ENCODE results near the gene FOXB2. TPM values are rescaled to one million over a fixed set of nuclear protein-coding genes. Genes with fewer than 3 reads are reported as not detected.
"Not testable (repeated sequence)": the region's sequence is repeated elsewhere in the genome, so short reads cannot be mapped to it uniquely, and the experiment has no call there.

FOXB2 gene
- total RNA-seq, 5 donors from 2014 or later (not counting 1 experiment from before 2014, with no cell fraction given) = not detected

GRCh38 chr9:77043743-77044142 lies 24.3 kb downstream of the FOXB2 start:
- H3K27me3 Mint-ChIP-seq = peaks cover 9 to 19% of the 10 kb centered on the region in 2 donors
- H3K36me3 Mint-ChIP-seq; H3K27ac ChIP-seq (ENCODE audit: low read length); H3K4me3 Mint-ChIP-seq; DNase-seq; ATAC-seq (replicated peaks in 1 of 4); CTCF ChIA-PET; H3K4me1 ChIP-seq (ENCODE audit: control insufficient read depth in 1 of 2, extremely low read depth in 1 of 2, insufficient read depth in 2 of 2, low read length in 2 of 2); H3K9me3 ChIP-seq; H3K36me3 ChIP-seq (ENCODE audit: control insufficient read depth in 2 of 2, extremely low read depth in 1 of 2, insufficient read depth in 1 of 2, low read length in 1 of 2); H3K27ac Mint-ChIP-seq; H3K4me1 Mint-ChIP-seq; H3K9me3 Mint-ChIP-seq; H3K4me3 ChIP-seq (ENCODE audit: control insufficient read depth in 1 of 2, extremely low read depth in 1 of 2, low read length in 1 of 2): not testable (repeated sequence)
- no CpG with 5 or more reads among the region's 4 CpGs for WGBS (ENCODE audit: insufficient coverage)
- POLR2A ChIA-PET = interaction anchor here in 1 of 2 donors (0.7 kb wide), 1 partner anchor 25 kb away, joined by 4 read pairs; no protein-coding TSS in a partner anchor
- peaks cover 0 to 17% of the 10 kb centered on the region in 2 experiments for H3K27me3 ChIP-seq (replicated peaks in 1 of 2; ENCODE audit: control insufficient read depth in 2 of 2, extremely low read depth in 1 of 2, insufficient read depth in 2 of 2, low read length in 1 of 2)

- H3K9me3 ChIP-seq; H3K27me3 Mint-ChIP-seq; H3K36me3 ChIP-seq (ENCODE audit: control insufficient read depth in 2 of 2, extremely low read depth in 1 of 2, insufficient read depth in 1 of 2, low read length in 1 of 2); H3K27me3 ChIP-seq (replicated peaks in 1 of 2; ENCODE audit: control insufficient read depth in 2 of 2, extremely low read depth in 1 of 2, insufficient read depth in 2 of 2, low read length in 1 of 2); ATAC-seq (replicated peaks in 1 of 4); POLR2A ChIA-PET; DNase-seq; CTCF ChIA-PET; H3K27ac Mint-ChIP-seq; H3K4me3 ChIP-seq (ENCODE audit: control insufficient read depth in 1 of 2, extremely low read depth in 1 of 2, low read length in 1 of 2); H3K4me3 Mint-ChIP-seq; H3K27ac ChIP-seq (ENCODE audit: low read length); H3K36me3 Mint-ChIP-seq; H3K4me1 Mint-ChIP-seq; H3K9me3 Mint-ChIP-seq; H3K4me1 ChIP-seq (ENCODE audit: control insufficient read depth in 1 of 2, extremely low read depth in 1 of 2, insufficient read depth in 2 of 2, low read length in 2 of 2): not testable (repeated sequence)
- WGBS (ENCODE audit: insufficient coverage) = no CpG with 5 or more reads among the region's 31 CpGs
These were observed 41.2 kb downstream of the FOXB2 start for GRCh38 chr9:77060681-77061080.

- Histone ChIP-seq H3K4me3 (ENCODE audit: control insufficient read depth in 1 of 2, extremely low read depth in 1 of 2, low read length in 1 of 2) (no peak overlapping the region), H3K27me3 (replicated peaks in 1 of 2; ENCODE audit: control insufficient read depth in 2 of 2, extremely low read depth in 1 of 2, insufficient read depth in 2 of 2, low read length in 1 of 2) (no peaks in the 10 kb centered on the region), H3K27ac (ENCODE audit: low read length) (no peak overlapping the region), H3K36me3 (ENCODE audit: control insufficient read depth in 2 of 2, extremely low read depth in 1 of 2, insufficient read depth in 1 of 2, low read length in 1 of 2) (no peaks in the 10 kb centered on the region), H3K9me3 (no peaks in the 10 kb centered on the region), H3K4me1 (ENCODE audit: control insufficient read depth in 1 of 2, extremely low read depth in 1 of 2, insufficient read depth in 2 of 2, low read length in 2 of 2) (no peaks in the 10 kb centered on the region)
- ChIA-PET POLR2A (no interaction called here), CTCF (no interaction called here)
- DNase-seq = no peak
- no peak overlapping the region for H3K27ac Mint-ChIP-seq
- no peaks in the 10 kb centered on the region for H3K4me1 Mint-ChIP-seq
- peaks cover 4% of the 10 kb centered on the region in 2 donors for H3K27me3 Mint-ChIP-seq
- no peaks in the 10 kb centered on the region for H3K36me3 Mint-ChIP-seq
- H3K9me3 Mint-ChIP-seq = peaks cover 3 to 5% (median 3%) of the 10 kb centered on the region in 3 donors
- 100% methylated on average over 1 of the region's 6 CpGs for WGBS (ENCODE audit: insufficient coverage)
- H3K4me3 Mint-ChIP-seq = no peak overlapping the region
- ATAC-seq (replicated peaks in 1 of 4) = no peak
These were observed 44.3 kb downstream of the FOXB2 start for GRCh38 chr9:77063645-77064285.

GRCh38 chr9:77066388-77066787 lies 46.9 kb downstream of the FOXB2 start:
- H3K27ac Mint-ChIP-seq = no peak overlapping the region
- ChIA-PET CTCF (no interaction called here), POLR2A (no interaction called here)
- no CpG with 5 or more reads among the region's 1 CpG for WGBS (ENCODE audit: insufficient coverage)
- no peaks in the 10 kb centered on the region for H3K36me3 Mint-ChIP-seq
- H3K4me1 ChIP-seq (ENCODE audit: control insufficient read depth in 1 of 2, extremely low read depth in 1 of 2, insufficient read depth in 2 of 2, low read length in 2 of 2) = no peaks in the 10 kb centered on the region
- DNase-seq (no peak), ATAC-seq (replicated peaks in 1 of 4) (no peak)
- H3K4me3 ChIP-seq (ENCODE audit: control insufficient read depth in 1 of 2, extremely low read depth in 1 of 2, low read length in 1 of 2) = no peak overlapping the region
- H3K27me3 ChIP-seq (replicated peaks in 1 of 2; ENCODE audit: control insufficient read depth in 2 of 2, extremely low read depth in 1 of 2, insufficient read depth in 2 of 2, low read length in 1 of 2) = no peaks in the 10 kb centered on the region
- H3K36me3 ChIP-seq (ENCODE audit: control insufficient read depth in 2 of 2, extremely low read depth in 1 of 2, insufficient read depth in 1 of 2, low read length in 1 of 2) = no peaks in the 10 kb centered on the region
- no peaks in the 10 kb centered on the region for H3K4me1 Mint-ChIP-seq
- H3K27ac ChIP-seq (ENCODE audit: low read length) = no peak overlapping the region
- H3K9me3 Mint-ChIP-seq = peaks cover 3 to 5% (median 3%) of the 10 kb centered on the region in 3 donors
- H3K9me3 ChIP-seq = no peaks in the 10 kb centered on the region
- H3K4me3 Mint-ChIP-seq = no peak overlapping the region
- H3K27me3 Mint-ChIP-seq = peaks cover 5 to 7% of the 10 kb centered on the region in 2 donors

Other genes with a start within 250 kb of the FOXB2 start
- gene PRUNE2, start 113.5 kb upstream of the FOXB2 start, total RNA-seq = under 1 TPM; 0.20 to 0.76 (median 0.45) TPM
- 10 to 100 TPM; 32.1 to 49.3 (median 36.5) TPM for gene VPS13A, start 157.9 kb downstream of the FOXB2 start, total RNA-seq